Measurements from ENCODE around the gene TOMM34. TPM values are rescaled to one million over a fixed set of nuclear protein-coding genes. Genes with fewer than 3 reads are reported as not detected.

TOMM34 gene
- total and polyA plus RNA-seq, 2 of the 13 experiments (the other 11 are each of a cell fraction or from before 2014, with no cell fraction given) = 36.2 to 52.0 TPM

DNA sequence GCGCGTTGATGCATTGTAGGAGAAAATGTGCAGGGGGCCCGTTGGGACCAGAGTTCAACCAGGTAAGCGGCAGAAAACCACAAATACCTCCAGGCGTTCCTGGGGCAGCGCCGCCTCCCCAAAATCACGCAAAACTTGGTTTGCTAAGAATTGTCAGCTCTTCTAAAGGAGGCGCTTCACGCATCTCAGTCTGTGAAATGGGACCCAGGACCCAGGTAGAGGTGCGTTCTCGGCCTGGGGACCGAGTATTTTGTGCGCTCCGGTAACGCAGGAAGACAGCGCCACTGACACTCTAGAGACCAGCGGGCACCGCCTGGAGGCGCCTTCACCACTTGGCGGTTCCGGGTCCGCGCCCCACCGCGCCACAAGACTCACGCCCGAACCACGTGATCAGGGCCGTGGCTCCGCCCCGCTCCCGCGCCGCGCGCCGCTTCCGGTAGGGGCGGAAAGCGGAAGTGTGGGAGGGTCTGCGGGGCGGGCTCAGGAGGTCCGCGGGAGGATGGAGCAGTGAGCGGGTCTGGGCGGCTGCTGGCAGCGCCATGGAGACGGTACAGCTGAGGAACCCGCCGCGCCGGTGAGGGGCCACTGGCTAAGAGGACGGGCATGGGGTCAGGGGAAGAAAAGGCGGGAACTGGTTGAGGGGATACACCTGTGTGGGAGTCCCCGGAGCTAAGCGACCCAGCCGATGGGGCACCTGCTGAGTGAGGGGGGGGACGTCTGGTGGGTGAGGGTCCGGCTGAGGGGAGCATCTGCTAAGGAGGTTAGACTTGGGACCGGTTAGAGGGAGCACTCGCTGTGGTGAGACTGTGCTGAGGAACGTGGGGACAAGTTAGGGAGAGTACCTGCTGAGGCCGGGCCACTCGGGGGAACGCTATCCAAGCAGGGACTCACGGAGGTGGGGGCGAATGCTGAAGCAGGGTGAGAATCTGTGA is 6.1 kb upstream of the TOMM34 start, which contains the start of gene STK4 (continued):
- TF ChIP-seq, protein P1, sequence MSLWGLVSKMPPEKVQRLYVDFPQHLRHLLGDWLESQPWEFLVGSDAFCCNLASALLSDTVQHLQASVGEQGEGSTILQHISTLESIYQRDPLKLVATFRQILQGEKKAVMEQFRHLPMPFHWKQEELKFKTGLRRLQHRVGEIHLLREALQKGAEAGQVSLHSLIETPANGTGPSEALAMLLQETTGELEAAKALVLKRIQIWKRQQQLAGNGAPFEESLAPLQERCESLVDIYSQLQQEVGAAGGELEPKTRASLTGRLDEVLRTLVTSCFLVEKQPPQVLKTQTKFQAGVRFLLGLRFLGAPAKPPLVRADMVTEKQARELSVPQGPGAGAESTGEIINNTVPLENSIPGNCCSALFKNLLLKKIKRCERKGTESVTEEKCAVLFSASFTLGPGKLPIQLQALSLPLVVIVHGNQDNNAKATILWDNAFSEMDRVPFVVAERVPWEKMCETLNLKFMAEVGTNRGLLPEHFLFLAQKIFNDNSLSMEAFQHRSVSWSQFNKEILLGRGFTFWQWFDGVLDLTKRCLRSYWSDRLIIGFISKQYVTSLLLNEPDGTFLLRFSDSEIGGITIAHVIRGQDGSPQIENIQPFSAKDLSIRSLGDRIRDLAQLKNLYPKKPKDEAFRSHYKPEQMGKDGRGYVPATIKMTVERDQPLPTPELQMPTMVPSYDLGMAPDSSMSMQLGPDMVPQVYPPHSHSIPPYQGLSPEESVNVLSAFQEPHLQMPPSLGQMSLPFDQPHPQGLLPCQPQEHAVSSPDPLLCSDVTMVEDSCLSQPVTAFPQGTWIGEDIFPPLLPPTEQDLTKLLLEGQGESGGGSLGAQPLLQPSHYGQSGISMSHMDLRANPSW (CRISPR knock-in tag; IDR thresholded peaks at IDR 0.05; ENCODE audit: borderline replicate concordance) = peak; percentile 88; the same call in 1 of the 2 replicates
- TF ChIP-seq MED1 (CRISPR knock-in tag; IDR thresholded peaks at IDR 0.05) = peak; percentile 94
- peak; percentile 98 for TF ChIP-seq KLF12 (CRISPR knock-in tag; IDR thresholded peaks at IDR 0.05; ENCODE audit: borderline replicate concordance)
- TF ChIP-seq ZNF260 (CRISPR knock-in tag; IDR thresholded peaks at IDR 0.05; ENCODE audit: borderline replicate concordance, low read depth) = no peak
- TF ChIP-seq, protein P2, sequence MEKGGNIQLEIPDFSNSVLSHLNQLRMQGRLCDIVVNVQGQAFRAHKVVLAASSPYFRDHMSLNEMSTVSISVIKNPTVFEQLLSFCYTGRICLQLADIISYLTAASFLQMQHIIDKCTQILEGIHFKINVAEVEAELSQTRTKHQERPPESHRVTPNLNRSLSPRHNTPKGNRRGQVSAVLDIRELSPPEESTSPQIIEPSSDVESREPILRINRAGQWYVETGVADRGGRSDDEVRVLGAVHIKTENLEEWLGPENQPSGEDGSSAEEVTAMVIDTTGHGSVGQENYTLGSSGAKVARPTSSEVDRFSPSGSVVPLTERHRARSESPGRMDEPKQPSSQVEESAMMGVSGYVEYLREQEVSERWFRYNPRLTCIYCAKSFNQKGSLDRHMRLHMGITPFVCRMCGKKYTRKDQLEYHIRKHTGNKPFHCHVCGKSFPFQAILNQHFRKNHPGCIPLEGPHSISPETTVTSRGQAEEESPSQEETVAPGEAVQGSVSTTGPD (CRISPR knock-in tag; IDR thresholded peaks at IDR 0.05) = no peak
- TF ChIP-seq CHCHD3 (CRISPR knock-in tag; IDR thresholded peaks at IDR 0.05) = peak; percentile 96
- TF ChIP-seq ZC3H4 (CRISPR knock-in tag; IDR thresholded peaks at IDR 0.05; ENCODE audit: borderline replicate concordance) = peak; percentile 37; the same call in 1 of the 2 replicates
- TF ChIP-seq, protein P3, sequence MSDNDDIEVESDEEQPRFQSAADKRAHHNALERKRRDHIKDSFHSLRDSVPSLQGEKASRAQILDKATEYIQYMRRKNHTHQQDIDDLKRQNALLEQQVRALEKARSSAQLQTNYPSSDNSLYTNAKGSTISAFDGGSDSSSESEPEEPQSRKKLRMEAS (IDR thresholded peaks at IDR 0.05) = peak; percentile 95
- peak; percentile 80 for TF ChIP-seq GATA4 (IDR thresholded peaks at IDR 0.05; ENCODE audit: borderline replicate concordance, low read depth)
- TF ChIP-seq GTF3A (CRISPR knock-in tag; conservative IDR thresholded peaks at IDR 0.05) = peak; percentile 98
- TF ChIP-seq, protein P4, sequence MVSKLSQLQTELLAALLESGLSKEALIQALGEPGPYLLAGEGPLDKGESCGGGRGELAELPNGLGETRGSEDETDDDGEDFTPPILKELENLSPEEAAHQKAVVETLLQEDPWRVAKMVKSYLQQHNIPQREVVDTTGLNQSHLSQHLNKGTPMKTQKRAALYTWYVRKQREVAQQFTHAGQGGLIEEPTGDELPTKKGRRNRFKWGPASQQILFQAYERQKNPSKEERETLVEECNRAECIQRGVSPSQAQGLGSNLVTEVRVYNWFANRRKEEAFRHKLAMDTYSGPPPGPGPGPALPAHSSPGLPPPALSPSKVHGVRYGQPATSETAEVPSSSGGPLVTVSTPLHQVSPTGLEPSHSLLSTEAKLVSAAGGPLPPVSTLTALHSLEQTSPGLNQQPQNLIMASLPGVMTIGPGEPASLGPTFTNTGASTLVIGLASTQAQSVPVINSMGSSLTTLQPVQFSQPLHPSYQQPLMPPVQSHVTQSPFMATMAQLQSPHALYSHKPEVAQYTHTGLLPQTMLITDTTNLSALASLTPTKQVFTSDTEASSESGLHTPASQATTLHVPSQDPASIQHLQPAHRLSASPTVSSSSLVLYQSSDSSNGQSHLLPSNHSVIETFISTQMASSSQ (IDR thresholded peaks at IDR 0.05; ENCODE audit: low read depth) = no peak; the same call in 1 of the 2 replicates
- TF ChIP-seq, protein P4 (CRISPR knock-in tag; IDR thresholded peaks at IDR 0.05; ENCODE audit: borderline replicate concordance) = peak; percentile 87
- peak; percentile 97; the same call in 2 of the 3 replicates for TF ChIP-seq MXI1 (IDR thresholded peaks at IDR 0.05; ENCODE audit: borderline replicate concordance, low read depth, low read length)
- TF ChIP-seq HOXA7 (CRISPR knock-in tag; IDR thresholded peaks at IDR 0.05) = no peak
- peak; percentile 72; the same call in 1 of the 2 replicates for TF ChIP-seq SETDB1 (CRISPR knock-in tag; IDR thresholded peaks at IDR 0.05; ENCODE audit: borderline replicate concordance)
- TF ChIP-seq GFI1 (CRISPR knock-in tag; IDR thresholded peaks at IDR 0.05; ENCODE audit: borderline replicate concordance) = peak; percentile 50; the same call in 1 of the 2 replicates
- TF ChIP-seq, protein P5, sequence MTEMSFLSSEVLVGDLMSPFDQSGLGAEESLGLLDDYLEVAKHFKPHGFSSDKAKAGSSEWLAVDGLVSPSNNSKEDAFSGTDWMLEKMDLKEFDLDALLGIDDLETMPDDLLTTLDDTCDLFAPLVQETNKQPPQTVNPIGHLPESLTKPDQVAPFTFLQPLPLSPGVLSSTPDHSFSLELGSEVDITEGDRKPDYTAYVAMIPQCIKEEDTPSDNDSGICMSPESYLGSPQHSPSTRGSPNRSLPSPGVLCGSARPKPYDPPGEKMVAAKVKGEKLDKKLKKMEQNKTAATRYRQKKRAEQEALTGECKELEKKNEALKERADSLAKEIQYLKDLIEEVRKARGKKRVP (CRISPR knock-in tag; IDR thresholded peaks at IDR 0.05) = peak in 1 of 2 experiments; percentile 74; a peak in 2 of 4 replicates
- TF ChIP-seq NFKB2 (CRISPR knock-in tag; IDR thresholded peaks at IDR 0.05; ENCODE audit: borderline replicate concordance) = peak; percentile 95; the same call in 1 of the 2 replicates
